Activated CD4-positive, alpha-beta memory T cell treated with anti-CD3 and anti-CD28 coated beads for 36 hours (primary cell): ENCODE data around the gene CCDC71L. TPM values are rescaled to one million over a fixed set of nuclear protein-coding genes. Genes with fewer than 3 reads are reported as not detected.
A peak's percentile ranks its signal among the peaks of the same experiment; 100 is the strongest.

Experiments
- CTCF ChIA-PET: fragments of 350-600 bp; sonication (Branson Sonifier 250); formaldehyde crosslinking; loops from one replicate; lab custom pipeline; 2021; ENCODE audit warnings: antibody characterized with exemption, inconsistent platforms; lab: Charles Lee
- POLR2A ChIA-PET: fragments of 350-600 bp; sonication (Branson Sonifier 250); formaldehyde crosslinking; loops from one replicate; lab custom pipeline; 2021; ENCODE audit warnings: antibody characterized with exemption; lab: Charles Lee
- DNase-seq: peaks from one replicate; pipeline ENCODE4 v3.0.0-alpha.2; 2020
- H3K27ac Mint-ChIP-seq: one replicate; pipeline ENCODE4 v1.8.0; 2021; ENCODE audit warnings: mixed read lengths
- H3K27me3 Mint-ChIP-seq: one replicate; pipeline ENCODE4 v1.8.0; 2021; ENCODE audit warnings: mixed read lengths
- H3K36me3 Mint-ChIP-seq: one replicate; pipeline ENCODE4 v1.8.0; 2021; ENCODE audit warnings: mixed read lengths
- H3K4me1 Mint-ChIP-seq: one replicate; pipeline ENCODE4 v1.8.0; 2021; ENCODE audit warnings: low read depth, mixed read lengths
- H3K4me3 Mint-ChIP-seq: one replicate; pipeline ENCODE4 v1.8.0; 2021; ENCODE audit warnings: mild to moderate bottlenecking, mixed read lengths
- H3K9me3 Mint-ChIP-seq: one replicate; pipeline ENCODE4 v1.8.0; 2021; ENCODE audit warnings: mixed read lengths
- intact Hi-C: fragments of 100-400 bp; cut with micrococcal nuclease; formaldehyde crosslinking; loops from one replicate; pipeline ENCODE4 v1.15.1; 2023
- total RNA-seq, 2 experiments: library from RNA; stranded (reverse); gene quantifications; one replicate each; pipeline ENCODE4 v1.2.3, GENCODE V29; 2021

Gene CCDC71L
- total RNA-seq, 2 experiments from 2014 or later = 34.5 to 35.0 TPM

DNA sequence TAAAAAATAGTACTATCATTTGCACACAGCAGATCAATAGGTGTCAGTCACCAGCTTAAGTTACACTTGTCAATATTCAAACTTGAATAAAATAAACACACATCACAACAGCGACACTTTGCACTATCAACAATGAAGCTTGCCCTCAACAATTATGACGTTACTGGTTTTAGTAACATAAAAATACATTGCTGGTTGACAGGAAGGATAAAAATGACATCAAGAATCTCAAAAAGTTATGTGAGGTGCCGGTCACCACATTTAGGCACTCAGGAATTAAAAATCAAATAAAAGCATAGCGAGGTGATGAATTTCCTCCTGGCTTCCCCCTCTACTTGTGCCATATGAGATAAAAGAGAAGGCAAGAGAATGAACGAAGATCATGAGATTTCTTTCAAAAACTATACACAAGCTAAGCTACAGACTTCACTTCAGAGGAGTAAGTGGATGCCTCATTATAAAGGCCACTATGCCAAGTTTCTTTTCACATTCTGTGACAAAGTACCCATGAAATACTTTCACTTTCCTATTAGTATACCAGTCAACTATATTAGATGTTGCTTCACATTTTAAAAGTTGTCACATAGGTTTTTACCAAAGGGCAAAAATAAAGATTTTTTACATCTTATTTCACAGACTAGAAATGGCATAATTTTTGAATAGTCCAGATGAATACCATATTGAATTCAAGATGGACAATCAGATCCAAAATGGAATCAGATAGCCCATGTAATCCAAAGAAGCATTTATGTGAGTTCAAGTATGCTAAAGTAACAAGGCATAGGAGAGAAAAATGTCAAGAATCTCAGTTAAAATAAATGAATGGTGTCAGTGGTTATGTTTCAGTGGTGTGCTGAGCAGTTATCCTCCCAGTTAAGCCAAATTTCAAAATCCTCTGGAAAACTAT is 3.6 kb downstream of the CCDC71L start:
- intact Hi-C loops = no loop called here
- CTCF ChIA-PET = interaction anchor here (0.9 to 10.0 kb wide), 4 partner anchors 67 to 480 kb away, joined by 3 to 268 read pairs (median 42); no protein-coding TSS in a partner anchor
- Mint-ChIP-seq H3K27ac (peak overlapping the region; percentile 18), H3K27me3 (no peaks in the 10 kb centered on the region), H3K36me3 (no peaks in the 10 kb centered on the region), H3K4me3 (peak overlapping the region; percentile 20), H3K9me3 (no peaks in the 10 kb centered on the region), H3K4me1 (peaks cover 28% of the 10 kb centered on the region)
- no peak for DNase-seq
- POLR2A ChIA-PET = no interaction called here

DNA sequence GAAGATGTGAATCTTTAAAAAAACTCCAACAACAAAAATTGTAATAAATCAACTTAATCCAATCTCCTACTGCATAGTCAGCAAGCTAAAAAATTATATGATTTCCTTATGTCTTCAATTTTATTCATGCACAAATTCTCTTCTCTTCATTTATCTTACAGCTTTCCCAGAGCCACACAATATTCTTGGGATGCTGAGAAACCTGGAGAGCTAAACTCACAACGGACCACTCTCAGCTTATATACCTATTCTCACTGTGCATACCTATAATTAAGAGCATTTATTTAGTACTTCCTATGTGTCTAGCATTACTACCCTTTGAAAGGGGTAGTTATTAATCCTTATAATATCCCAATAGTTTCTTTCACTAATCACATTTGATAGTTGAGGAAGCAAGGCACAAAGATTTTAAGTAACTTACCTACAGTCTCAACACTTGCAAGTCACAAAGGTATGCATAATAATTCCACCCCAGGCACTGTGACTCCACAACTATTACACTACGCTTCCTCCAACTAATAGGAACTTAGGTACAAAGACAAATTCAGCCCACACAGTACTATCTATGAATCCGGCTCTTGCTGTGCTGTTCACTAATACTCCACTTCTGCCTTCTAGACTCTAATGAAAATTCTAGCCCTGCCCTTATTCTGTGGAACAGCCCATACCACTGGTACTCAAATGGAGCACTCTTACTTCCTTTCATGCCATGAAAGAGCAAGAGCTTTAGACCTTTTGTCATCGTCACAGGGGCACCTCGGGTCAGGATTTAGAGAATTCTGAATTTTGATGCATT is 5.1 kb downstream of the CCDC71L start:
- ChIA-PET CTCF (interaction anchor here (0.6 to 5.6 kb wide), 4 partner anchors 80 to 180 kb away, joined by 4 to 45 read pairs (median 18); no protein-coding TSS in a partner anchor), POLR2A (no interaction called here)
- Mint-ChIP-seq H3K27me3 (no peaks in the 10 kb centered on the region), H3K4me1 (peaks cover 21% of the 10 kb centered on the region), H3K27ac (no peak overlapping the region), H3K9me3 (no peaks in the 10 kb centered on the region), H3K36me3 (no peaks in the 10 kb centered on the region), H3K4me3 (no peak overlapping the region)
- intact Hi-C loops = no loop called here
- no peak for DNase-seq

DNA sequence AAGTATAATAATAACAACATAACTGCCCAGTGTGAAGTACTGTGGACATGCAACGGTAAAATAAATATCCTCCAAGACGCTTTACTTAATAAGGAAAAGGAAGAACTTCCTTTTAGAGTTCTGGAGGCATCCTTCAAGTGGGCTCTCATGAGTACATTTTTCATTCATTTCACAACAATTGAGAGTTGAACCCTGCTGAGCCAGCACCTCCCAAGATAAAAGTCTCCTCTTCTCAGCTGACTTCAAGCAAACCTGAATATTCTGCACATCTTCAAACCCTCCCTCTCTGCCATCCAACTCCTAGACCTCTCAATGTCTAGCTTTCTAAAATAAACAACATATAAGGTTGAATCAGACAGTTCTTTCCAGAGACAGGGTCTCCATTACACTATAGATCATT is 7.5 kb downstream of the CCDC71L start:
- POLR2A ChIA-PET = no interaction called here
- H3K4me1 Mint-ChIP-seq = peaks cover 9% of the 10 kb centered on the region
- H3K27ac Mint-ChIP-seq = no peak overlapping the region
- H3K36me3 Mint-ChIP-seq = no peaks in the 10 kb centered on the region
- intact Hi-C loops = no loop called here
- no peaks in the 10 kb centered on the region for H3K9me3 Mint-ChIP-seq
- H3K4me3 Mint-ChIP-seq = no peak overlapping the region
- DNase-seq = no peak
- no peaks in the 10 kb centered on the region for H3K27me3 Mint-ChIP-seq
- CTCF ChIA-PET = interaction anchor here (1.2 to 3.5 kb wide), 2 partner anchors 55 to 83 kb away, joined by 3 to 30 read pairs; no protein-coding TSS in a partner anchor

DNA sequence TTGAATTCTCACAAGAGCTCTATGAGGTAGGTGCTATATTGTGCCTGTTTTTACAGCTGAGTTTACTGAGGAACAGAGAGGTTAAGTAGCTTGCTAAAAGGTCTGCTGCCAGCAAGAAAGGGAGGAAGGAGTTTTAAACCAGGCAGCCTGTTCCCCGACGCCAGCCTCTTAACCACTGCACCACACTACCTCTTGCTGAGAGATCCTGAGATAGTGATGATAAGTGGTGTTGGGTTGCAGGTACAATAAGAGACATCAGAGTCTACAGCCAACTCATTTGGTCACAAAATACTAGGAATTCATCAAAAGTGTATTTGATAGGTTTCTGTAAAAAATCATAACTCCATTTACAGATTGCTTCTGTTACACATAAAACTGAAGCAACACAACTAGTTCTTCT is 8.0 kb downstream of the CCDC71L start:
- no peak for DNase-seq
- H3K27ac Mint-ChIP-seq = no peak overlapping the region
- ChIA-PET POLR2A (no interaction called here), CTCF (interaction anchor here (1.2 to 3.5 kb wide), 2 partner anchors 55 to 83 kb away, joined by 3 to 30 read pairs; no protein-coding TSS in a partner anchor)
- H3K27me3 Mint-ChIP-seq = no peaks in the 10 kb centered on the region
- H3K4me1 Mint-ChIP-seq = peaks cover 9% of the 10 kb centered on the region
- H3K36me3 Mint-ChIP-seq = no peaks in the 10 kb centered on the region
- H3K4me3 Mint-ChIP-seq = no peak overlapping the region
- intact Hi-C loops = no loop called here
- no peaks in the 10 kb centered on the region for H3K9me3 Mint-ChIP-seq

DNA sequence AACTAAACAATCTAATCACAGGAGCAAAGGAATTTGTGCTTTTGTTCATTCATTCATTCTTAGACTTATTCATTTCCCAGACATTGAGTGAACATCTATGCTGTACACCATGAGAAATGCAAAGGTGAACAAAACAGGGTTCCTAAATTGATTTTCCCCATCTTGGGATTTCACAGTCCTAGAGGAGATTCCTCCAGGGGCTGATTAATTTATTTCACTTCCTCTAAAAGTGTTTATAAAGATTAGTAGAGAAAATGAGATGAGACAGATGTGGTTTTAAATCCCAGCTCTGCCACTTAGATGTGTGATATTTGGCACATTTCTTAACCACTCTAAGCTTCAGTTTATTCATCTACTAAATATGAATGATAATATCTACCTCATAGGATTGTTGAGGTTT is 8.9 kb downstream of the CCDC71L start:
- ChIA-PET POLR2A (no interaction called here), CTCF (no interaction called here)
- Mint-ChIP-seq H3K4me1 (peaks cover 2% of the 10 kb centered on the region), H3K4me3 (no peak overlapping the region), H3K27ac (no peak overlapping the region), H3K36me3 (no peaks in the 10 kb centered on the region), H3K27me3 (no peaks in the 10 kb centered on the region), H3K9me3 (no peaks in the 10 kb centered on the region)
- intact Hi-C loops = no loop called here
- no peak for DNase-seq

DNA sequence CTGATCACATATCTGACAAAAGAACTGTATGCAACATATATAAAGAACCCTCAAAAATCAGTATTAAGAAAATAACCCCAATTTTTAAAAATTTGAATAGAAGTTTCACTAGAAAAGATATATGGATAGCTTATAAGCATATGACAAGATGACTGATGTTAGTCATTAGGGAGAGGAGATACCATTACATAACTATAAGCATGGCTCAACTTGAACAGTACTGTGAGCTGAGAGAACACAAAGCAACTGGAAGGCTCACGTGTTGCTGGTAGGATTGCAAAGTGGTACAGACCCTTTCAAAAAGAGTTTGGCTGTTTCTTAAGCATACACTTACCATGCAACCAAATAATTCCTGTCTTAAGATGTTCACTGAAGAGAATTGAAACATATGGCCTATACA is 14.7 kb downstream of the CCDC71L start:
- Mint-ChIP-seq H3K4me3 (no peak overlapping the region), H3K27me3 (peaks cover 3% of the 10 kb centered on the region), H3K27ac (no peak overlapping the region), H3K9me3 (no peaks in the 10 kb centered on the region), H3K4me1 (no peaks in the 10 kb centered on the region), H3K36me3 (no peaks in the 10 kb centered on the region)
- CTCF ChIA-PET = no interaction called here
- intact Hi-C loops = no loop called here
- POLR2A ChIA-PET = no interaction called here
- no peak for DNase-seq

DNA sequence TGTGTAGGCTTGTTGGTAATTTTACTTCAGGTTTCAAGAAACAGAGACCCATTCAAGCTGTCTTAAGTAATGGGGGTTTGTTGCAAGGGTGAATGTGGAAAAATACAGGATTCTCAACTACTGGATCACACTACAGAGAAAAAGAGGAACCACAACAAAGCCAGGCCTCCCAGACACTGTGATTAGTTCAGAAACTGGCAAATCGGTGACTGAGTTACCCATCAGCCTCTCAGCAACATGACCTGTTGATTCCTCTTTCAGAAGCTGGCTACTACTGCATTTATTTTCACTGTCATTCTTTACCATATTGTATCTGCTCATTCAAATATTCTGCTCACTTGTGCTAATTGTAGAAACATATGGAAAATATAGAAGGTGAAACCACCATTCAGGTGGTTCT is 16.0 kb downstream of the CCDC71L start:
- H3K4me1 Mint-ChIP-seq = no peaks in the 10 kb centered on the region
- H3K4me3 Mint-ChIP-seq = no peak overlapping the region
- no peaks in the 10 kb centered on the region for H3K36me3 Mint-ChIP-seq
- DNase-seq = no peak
- ChIA-PET POLR2A (no interaction called here), CTCF (interaction anchor here (0.6 kb wide), 1 partner anchor 116 kb away, joined by 3 read pairs; no protein-coding TSS in a partner anchor)
- no peaks in the 10 kb centered on the region for H3K9me3 Mint-ChIP-seq
- intact Hi-C loops = no loop called here
- peaks cover 3% of the 10 kb centered on the region for H3K27me3 Mint-ChIP-seq
- no peak overlapping the region for H3K27ac Mint-ChIP-seq

DNA sequence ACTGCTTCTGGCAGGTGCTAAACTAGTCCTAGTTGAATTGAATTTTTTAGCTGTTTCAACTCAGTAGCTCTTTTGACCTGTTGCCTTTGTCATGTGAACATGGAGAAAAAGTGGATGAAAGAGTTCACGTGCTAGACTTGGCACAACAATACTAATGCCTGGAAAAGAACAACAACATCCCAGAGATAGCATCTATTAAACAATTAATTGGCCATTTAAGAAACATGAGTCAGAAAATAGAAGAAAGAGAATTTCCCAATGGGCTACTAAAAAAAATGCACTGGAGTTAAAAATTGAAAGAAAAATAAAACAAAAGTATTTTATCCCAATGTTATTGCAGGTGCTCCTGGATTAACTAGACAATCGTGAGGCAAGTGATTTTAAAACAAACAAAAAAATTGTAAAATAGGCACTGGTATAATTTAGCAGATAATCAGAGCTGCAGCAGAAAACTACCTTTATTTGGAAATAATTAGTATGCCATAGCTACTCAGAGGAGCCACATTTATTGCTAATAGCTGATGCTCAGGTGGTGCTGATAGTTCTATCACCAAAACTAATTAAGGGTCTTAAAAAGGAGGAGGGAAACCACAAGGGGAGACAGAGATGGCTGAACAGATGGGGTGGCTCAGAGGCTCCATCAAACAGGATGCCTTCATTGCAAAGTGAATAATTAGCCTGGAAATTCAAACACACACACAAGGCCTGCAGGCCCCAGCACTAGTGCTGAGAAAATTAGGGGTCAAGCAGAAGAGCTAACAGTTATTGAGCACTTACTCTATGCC is 17.6 kb downstream of the CCDC71L start:
- Mint-ChIP-seq H3K4me1 (no peaks in the 10 kb centered on the region), H3K27ac (no peak overlapping the region), H3K9me3 (no peaks in the 10 kb centered on the region), H3K4me3 (no peak overlapping the region), H3K27me3 (peaks cover 10% of the 10 kb centered on the region), H3K36me3 (no peaks in the 10 kb centered on the region)
- ChIA-PET POLR2A (no interaction called here), CTCF (interaction anchor here (1.0 to 1.5 kb wide), 2 partner anchors 16 to 45 kb away, joined by 3 read pairs; no protein-coding TSS in a partner anchor)
- no peak for DNase-seq
- intact Hi-C loops = no loop called here

DNA sequence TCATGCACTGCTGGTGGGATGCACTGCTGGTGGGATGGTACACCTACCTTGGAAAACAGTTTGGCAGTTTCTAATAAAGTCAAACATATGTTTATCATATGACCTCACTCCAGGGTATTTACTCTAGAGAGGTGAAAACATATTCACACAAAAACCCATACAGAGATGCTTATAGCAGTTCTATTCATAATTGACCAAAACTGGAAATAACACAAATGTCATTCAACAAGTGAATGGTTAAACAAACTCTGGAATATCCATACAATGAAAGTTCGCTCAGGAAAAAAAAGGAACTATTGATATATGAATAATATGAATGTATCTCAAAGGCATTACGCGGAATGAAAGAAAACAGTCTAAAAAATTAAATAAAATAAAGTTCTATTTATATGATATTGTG is 19.5 kb downstream of the CCDC71L start:
- Mint-ChIP-seq H3K4me3 (no peak overlapping the region), H3K36me3 (no peaks in the 10 kb centered on the region), H3K9me3 (no peaks in the 10 kb centered on the region), H3K27ac (no peak overlapping the region), H3K27me3 (peaks cover 13% of the 10 kb centered on the region), H3K4me1 (no peaks in the 10 kb centered on the region)
- POLR2A ChIA-PET = no interaction called here
- intact Hi-C loops = no loop called here
- DNase-seq = no peak
- CTCF ChIA-PET = interaction anchor here (0.7 kb wide), 1 partner anchor 63 kb away, joined by 3 read pairs; no protein-coding TSS in a partner anchor

DNA sequence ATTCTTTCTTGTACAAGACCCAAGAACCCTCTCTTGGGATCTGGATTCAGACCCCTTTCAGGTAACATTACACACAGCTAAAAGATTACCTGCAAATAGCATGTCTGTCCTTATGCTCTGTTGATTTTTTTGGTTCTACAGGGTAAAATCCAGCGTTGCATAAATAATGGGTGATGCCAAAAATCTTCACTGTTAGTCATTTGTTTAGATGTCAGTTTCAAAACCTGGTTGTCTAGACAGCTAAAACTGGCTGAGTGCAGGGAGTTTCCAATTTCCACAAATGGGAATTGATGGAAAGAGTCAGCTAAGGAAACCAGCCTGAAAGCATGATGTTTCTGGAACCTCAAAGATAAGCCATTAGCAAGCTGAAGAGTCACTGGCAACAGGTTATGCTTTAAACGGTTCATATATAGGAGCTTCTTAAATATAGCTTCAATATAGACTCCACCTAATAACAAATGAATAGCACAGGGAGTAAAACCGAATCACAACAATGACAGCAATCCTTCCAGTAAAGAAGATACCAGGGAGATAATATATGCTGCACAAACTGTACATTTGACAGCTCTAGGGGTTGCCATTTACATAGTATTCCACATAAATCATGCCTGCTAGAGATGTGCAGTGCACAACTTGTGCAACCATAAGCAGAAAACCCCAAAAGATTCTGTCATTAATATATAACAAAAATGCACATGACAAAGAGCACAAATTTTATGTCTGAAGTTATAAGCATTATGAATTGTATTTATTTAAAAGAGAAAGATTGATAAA is 20.4 kb downstream of the CCDC71L start:
- H3K9me3 Mint-ChIP-seq = no peaks in the 10 kb centered on the region
- DNase-seq = no peak
- no peaks in the 10 kb centered on the region for H3K36me3 Mint-ChIP-seq
- peaks cover 13% of the 10 kb centered on the region for H3K27me3 Mint-ChIP-seq
- H3K4me3 Mint-ChIP-seq = no peak overlapping the region
- intact Hi-C loops = no loop called here
- no peaks in the 10 kb centered on the region for H3K4me1 Mint-ChIP-seq
- H3K27ac Mint-ChIP-seq = no peak overlapping the region
- ChIA-PET POLR2A (no interaction called here), CTCF (interaction anchor here (1.6 kb wide), 1 partner anchor 96 kb away, joined by 3 read pairs; no protein-coding TSS in a partner anchor)
